GM21423 (cell line): ENCODE results near the gene MLN.

ENCODE experiments used
- ATAC-seq: cut with Tn5 transposase; IDR thresholded peaks from one replicate; pipeline ENCODE4 v1.9.1; 2021; ENCODE audit warnings: mild to moderate bottlenecking, moderate library complexity; ENCODE audit not compliant: unreplicated experiment

Gene MLN

DNA sequence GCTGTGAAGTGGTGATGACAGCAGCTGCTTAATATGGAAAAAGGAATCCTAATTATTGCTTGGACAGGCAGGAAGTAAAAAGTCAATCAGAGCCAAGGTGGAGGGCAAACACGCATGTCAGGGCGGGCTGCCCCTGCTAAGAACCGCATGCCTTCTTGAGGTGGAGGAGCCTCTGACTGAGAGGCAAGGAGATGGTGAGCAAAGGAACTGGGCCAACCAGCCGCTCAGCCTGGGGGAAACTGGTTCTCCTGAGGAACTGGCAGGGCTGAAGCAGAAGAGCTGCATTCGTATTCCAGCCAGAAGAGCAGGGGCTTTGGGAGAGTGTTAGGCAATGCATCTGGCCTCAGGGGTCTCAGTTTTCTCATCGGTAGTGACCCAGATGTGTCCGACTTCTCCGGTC, 13.1 kb upstream of the MLN start:
- no peak for ATAC-seq

- ATAC-seq = no peak
Observed at GRCh38 chr6:33815854-33816253, 12.1 kb upstream of the MLN start.

GRCh38 chr6:33813990-33814985, 10.5 kb upstream of the MLN start:
- no peak for ATAC-seq

DNA sequence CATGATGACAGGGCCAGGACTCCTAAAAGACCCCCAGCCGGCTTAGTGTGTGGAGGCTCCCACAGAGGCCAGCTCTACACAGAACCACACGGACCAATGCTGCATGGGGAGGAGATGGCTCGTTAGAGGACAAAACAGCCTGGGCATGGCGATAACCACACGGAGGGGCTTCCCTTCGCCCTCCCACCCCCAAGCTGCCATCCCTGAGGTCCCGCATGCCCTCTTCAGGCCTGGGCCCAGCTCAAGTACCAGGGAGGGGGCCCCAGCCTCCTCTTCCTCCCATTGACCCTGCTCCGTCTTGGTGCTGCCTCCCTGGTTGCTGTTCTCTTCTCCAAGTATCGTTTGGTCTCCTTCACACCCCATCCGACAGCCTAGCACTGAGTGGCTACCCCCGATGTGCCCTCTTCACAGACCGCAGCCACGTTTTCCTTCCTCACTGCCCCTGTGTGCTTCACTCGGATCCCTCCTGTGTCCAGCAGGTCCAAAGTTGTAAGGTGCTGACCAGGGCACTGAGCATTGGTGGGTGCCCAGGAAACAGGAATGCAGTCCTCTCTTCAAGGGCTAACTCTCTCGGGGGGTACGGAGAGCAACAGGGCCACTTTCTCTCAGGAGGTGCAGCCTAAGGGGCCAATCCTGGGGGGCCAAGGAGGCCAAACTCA, 9.6 kb upstream of the MLN start:
- no peak for ATAC-seq

- no peak for ATAC-seq
Observed at GRCh38 chr6:33812669-33813068, 8.9 kb upstream of the MLN start.

GRCh38 chr6:33809594-33809993, 5.8 kb upstream of the MLN start:
- ATAC-seq = no peak

DNA sequence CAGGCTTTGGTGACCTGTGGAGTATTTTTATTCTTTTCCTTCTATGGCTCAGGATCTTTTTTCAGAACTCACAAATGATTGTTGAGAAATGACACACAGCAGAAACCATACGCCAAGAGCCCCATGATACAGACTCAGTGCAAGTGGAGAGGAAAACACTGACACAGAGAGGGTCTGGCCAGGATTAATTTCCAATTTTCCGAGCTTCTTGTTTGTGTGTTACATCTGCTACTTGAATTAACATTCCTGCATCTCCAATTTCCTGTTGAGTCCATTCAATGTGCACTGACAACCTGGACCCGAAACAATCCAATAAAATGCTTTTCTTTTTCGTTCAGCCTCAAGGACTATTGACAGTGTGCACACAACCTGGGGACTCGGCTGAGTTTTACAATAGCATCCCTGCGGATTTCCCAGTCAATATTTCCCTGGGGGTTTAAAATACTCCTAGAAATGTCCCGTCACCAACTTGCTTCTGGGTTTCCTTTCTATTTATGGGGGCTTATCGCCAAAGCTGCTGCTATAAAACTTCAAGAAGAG, 4.9 kb upstream of the MLN start:
- no peak for ATAC-seq

GRCh38 chr6:33807606-33808005, 3.8 kb upstream of the MLN start:
- ATAC-seq = no peak

- ATAC-seq = no peak
Observed at GRCh38 chr6:33806841-33807240, 3.0 kb upstream of the MLN start.

GRCh38 chr6:33802186-33802958, 1.4 kb downstream of the MLN start:
- ATAC-seq = no peak

DNA sequence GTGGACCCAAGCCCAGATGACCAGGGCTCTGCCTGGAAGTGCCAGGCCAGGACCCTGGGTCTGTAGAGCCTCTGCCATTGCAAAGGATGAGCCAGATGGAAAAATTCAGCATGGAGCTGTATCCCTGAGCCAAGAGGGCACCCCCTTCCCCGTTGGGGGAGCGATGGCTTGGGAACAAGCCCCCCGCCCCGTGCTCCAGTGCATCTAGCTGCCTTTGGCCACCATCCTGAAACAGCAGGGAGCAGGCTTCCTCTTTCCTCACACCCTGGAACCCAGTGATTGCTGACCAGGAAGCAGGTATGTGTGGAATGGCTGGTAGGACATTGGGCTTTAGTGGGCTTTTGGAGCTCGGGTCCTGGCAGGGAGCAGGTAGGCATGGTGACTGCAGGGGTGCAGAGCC, 2.2 kb downstream of the MLN start:
- no peak for ATAC-seq

DNA sequence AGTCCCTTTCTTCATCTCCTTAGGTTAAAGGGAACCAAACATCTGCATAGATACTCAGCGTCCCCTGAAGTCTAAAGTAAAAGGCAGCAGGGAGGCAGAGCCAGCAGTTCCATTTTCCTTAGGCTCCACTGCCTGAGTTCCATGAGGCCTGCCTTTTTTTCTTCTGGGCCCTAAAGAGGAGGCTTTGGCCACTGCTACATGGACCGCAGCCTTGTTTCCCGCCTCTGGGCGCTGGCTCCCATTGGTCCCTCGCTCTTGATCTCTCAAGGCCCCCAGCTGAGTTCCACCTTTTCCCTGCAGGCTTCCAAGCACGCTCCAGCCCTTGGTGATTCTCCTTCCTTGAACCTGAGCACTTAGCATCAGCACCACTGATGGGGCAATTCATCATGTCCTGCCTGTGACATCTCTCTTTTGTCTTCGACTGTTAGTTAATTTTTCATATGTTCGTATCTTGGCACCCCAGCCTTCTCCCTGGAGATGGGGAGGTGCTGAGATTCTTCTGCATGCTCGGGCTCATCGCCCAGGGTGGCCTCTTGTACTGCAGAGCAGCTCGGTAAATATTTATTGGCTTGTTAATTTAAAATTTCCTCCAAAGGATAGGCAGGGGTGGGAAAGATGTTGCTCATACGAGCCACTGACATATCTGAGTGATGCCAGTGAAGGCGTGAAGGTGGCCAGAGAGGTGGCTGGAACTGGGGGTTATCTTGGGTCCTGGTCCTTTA, 3.4 kb downstream of the MLN start:
- no peak for ATAC-seq

GRCh38 chr6:33799454-33800113, 4.2 kb downstream of the MLN start:
- no peak for ATAC-seq

- ATAC-seq = no peak
Observed at GRCh38 chr6:33798343-33798848, 5.4 kb downstream of the MLN start.

DNA sequence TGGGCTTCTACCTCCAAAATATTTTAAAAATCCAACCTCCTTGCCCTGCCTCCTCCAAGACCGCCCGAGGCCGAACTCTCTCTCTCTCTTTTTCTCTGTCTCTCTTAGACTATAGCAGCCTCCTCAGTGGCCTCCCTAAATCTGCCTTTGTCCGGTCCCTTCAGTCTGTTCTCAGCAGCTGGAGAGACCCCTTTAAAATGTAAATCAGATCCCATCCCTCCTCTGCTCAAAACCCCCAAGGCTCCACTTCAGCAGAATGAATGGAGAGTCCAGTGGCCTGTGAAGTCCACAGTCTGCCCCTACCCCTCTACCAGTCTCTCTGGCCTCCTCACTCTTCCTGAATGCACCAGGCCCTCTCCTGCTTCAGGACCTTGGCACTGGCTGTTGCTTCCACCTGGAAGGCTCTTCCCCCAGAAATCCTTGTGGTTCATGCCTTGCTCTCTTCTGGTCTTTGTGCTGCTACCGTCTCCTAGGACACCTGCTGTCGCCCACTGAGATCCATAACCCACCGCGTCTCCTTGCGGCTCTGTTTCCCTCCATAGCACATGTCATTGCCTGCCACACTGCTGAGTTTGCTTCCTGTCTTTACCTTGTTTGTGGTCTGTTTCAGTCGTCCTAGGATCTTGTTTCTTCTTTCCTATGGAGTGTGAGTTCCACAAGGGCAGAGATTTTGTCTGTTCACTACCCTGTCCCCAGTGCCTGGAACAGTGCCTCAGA, 6.0 kb downstream of the MLN start:
- ATAC-seq = no peak

DNA sequence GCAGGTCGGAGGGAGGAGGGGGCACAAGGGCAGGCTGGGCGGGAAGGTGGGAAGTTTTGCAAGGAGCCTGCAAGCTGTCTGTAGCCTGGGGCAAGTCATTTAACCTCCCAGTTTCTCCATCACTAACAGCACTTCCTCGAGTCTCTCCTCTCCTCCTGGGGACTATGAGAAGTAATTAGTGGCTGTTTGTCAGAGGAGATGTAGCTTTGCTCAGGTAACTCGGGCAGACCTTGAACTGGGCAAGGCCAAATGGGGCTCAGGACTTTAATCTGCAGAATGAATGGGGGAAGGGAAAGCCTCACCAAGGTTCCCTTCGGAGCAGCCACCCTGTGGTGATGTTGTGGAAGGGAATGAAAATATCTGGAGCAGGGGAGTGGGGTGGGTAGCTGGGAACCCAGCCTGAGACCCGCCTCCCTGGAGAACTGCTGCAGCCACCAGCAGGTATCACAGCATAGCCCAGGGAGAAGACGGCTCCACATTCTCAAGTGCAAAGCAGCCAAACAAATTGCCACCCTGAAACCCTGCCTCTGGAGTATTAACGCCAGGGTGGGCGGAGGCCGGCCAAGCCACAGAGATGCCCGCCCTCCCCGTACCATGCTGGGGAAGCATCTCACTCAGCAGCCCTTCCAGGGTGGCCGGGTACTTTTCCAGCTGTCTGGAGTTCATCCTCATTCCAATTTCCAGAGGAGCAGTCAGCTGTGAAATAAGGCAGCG, 8.7 kb downstream of the MLN start:
- no peak for ATAC-seq

DNA sequence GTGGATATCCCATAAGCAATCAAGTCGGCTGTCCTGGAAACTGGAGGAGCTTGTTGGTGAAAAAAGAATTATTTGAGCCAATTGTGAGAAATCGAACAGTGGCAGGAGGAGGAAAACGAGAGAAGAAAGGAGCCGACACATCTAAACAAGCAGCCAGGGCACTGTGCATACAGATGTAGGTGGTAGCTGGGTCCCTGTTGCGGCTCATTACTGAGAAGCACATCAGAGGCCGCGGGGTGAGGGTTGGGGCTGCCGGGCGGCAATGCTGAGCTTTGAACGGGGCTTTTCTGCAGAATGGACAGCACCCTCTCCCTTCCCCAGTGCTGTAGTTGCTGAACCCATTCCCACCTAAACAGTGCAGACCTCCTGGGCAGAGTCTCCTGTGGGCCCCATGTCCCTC, 10.8 kb downstream of the MLN start:
- no peak for ATAC-seq

GRCh38 chr6:33791620-33792019, 12.2 kb downstream of the MLN start:
- no peak for ATAC-seq

GRCh38 chr6:33790910-33791309, 12.9 kb downstream of the MLN start:
- no peak for ATAC-seq
